OCI-M2 (cell line): ENCODE data around the gene MAGI2.

Experiments used
- DNase-seq: peaks from one replicate; lab custom pipeline; 2025; ENCODE audit not compliant: unreplicated experiment; lab: John Stamatoyannopoulos, UW

Gene MAGI2

GRCh38 chr7:79381921-79382320 is 71.5 kb downstream of the MAGI2 start:
- no peak for DNase-seq

- no peak for DNase-seq
Measured at GRCh38 chr7:79377097-79377496, 76.4 kb downstream of the MAGI2 start.

GRCh38 chr7:79376299-79377025 is 77.0 kb downstream of the MAGI2 start:
- DNase-seq = no peak

GRCh38 chr7:79361214-79361613 is 92.3 kb downstream of the MAGI2 start:
- DNase-seq = no peak

- DNase-seq = no peak
Measured at GRCh38 chr7:79359827-79360226, 93.6 kb downstream of the MAGI2 start.

GRCh38 chr7:79357101-79357500 is 96.4 kb downstream of the MAGI2 start:
- DNase-seq = no peak

GRCh38 chr7:79353720-79354468 is 99.6 kb downstream of the MAGI2 start:
- no peak for DNase-seq

GRCh38 chr7:79352323-79352722 is 101.1 kb downstream of the MAGI2 start:
- no peak for DNase-seq

- DNase-seq = no peak
Measured at GRCh38 chr7:79347351-79347750, 106.1 kb downstream of the MAGI2 start.

- DNase-seq = no peak
Measured at GRCh38 chr7:79341902-79342301, 111.6 kb downstream of the MAGI2 start.

- no peak for DNase-seq
Measured at GRCh38 chr7:79340212-79340611, 113.3 kb downstream of the MAGI2 start.

GRCh38 chr7:79339208-79339925 is 114.1 kb downstream of the MAGI2 start:
- no peak for DNase-seq

- DNase-seq = no peak
Measured at GRCh38 chr7:79337717-79338116, 115.8 kb downstream of the MAGI2 start.

GRCh38 chr7:79334841-79335240 is 118.6 kb downstream of the MAGI2 start:
- DNase-seq = no peak

GRCh38 chr7:79334334-79334733 is 119.1 kb downstream of the MAGI2 start:
- no peak for DNase-seq

GRCh38 chr7:79332091-79332490 is 121.4 kb downstream of the MAGI2 start:
- no peak for DNase-seq

GRCh38 chr7:79329464-79329863 is 124.0 kb downstream of the MAGI2 start:
- no peak for DNase-seq

GRCh38 chr7:79320741-79321473 is 132.6 kb downstream of the MAGI2 start:
- no peak for DNase-seq

GRCh38 chr7:79319369-79319768 is 134.1 kb downstream of the MAGI2 start:
- no peak for DNase-seq

- no peak for DNase-seq
Measured at GRCh38 chr7:79317728-79318127, 135.7 kb downstream of the MAGI2 start.

GRCh38 chr7:79312022-79312421 is 141.4 kb downstream of the MAGI2 start:
- DNase-seq = no peak
